Left lobe of liver (tissue), 1 donor: ENCODE data around the gene SRSF1. TPM values are rescaled to one million over a fixed set of nuclear protein-coding genes. Genes with fewer than 3 reads are reported as not detected.

Source experiments
- total RNA-seq: library from RNA; stranded (reverse); gene quantifications from one replicate; pipeline ENCODE4 v1.2.1, GENCODE V29; 2021
- donor health status: DM: no; HTN: yes; CAD: no.

Gene SRSF1
- total RNA-seq, 1 donor from 2014 or later = 81.6 TPM

Other genes with a start within 250 kb of the SRSF1 start
- 13.1 TPM for gene MRPS23, start 157.2 kb downstream of the SRSF1 start, total RNA-seq
- 8.1 TPM for gene CUEDC1, start 51.8 kb downstream of the SRSF1 start, total RNA-seq
- gene VEZF1, start 19.0 kb downstream of the SRSF1 start, total RNA-seq = 12.5 TPM
- 24.4 TPM for gene DYNLL2, start 76.2 kb upstream of the SRSF1 start, total RNA-seq
- gene OR4D1, start 141.1 kb upstream of the SRSF1 start, total RNA-seq = not detected
- not detected for gene OR4D2, start 159.7 kb upstream of the SRSF1 start, total RNA-seq
- not detected for gene EPX, start 185.5 kb upstream of the SRSF1 start, total RNA-seq
- 9.8 TPM for gene MKS1, start 212.0 kb upstream of the SRSF1 start, total RNA-seq
- gene LPO, start 231.3 kb upstream of the SRSF1 start, total RNA-seq = not detected